OCI-LY3 (cell line): ENCODE measurements around the gene EFL1.

ENCODE experiments used
- H2AFZ ChIP-seq: fragments of 200-600, 300-600 bp; shearing (Covaris generic); 2 replicates; pipeline ENCODE4 v1.6.0; 2014; ENCODE audit warnings: antibody characterized with exemption, low read depth, low read length
- H3K27ac ChIP-seq: fragments of 200-600, 300-600 bp; sonication (generic); 2 replicates; pipeline ENCODE4 v1.5.1; 2014; ENCODE audit warnings: mild to moderate bottlenecking, low read length, moderate library complexity, mixed read lengths
- H3K27me3 ChIP-seq: fragments of 200-600, 300-600 bp; sonication (generic); 2 replicates; pipeline ENCODE4 v1.6.1; 2014; ENCODE audit warnings: low read depth, low read length, mixed read lengths
- H3K36me3 ChIP-seq: fragments of 200-600, 300-600 bp; sonication (generic); replicated peaks from 2 replicates; pipeline ENCODE3; 2014; ENCODE audit warnings: low read depth, low read length, mixed read lengths
- H3K4me1 ChIP-seq: fragments of 300-600, 200-600 bp; sonication (generic); 2 replicates; pipeline ENCODE4 v1.6.1; 2014; ENCODE audit warnings: low read length, mixed read lengths
- H3K4me2 ChIP-seq: fragments of 200-600, 300-600 bp; sonication (generic); 2 replicates; pipeline ENCODE4 v1.6.1; 2014; ENCODE audit warnings: low read length, mixed read lengths
- H3K4me3 ChIP-seq: fragments of 300-600, 200-600 bp; sonication (generic); 2 replicates; pipeline ENCODE4 v1.5.1; 2014; ENCODE audit warnings: antibody characterized with exemption, mild to moderate bottlenecking, low read length, moderate library complexity
- H3K79me2 ChIP-seq: fragments of 300-600, 200-600 bp; shearing (Covaris generic); 2 replicates; pipeline ENCODE4 v1.6.1; 2014; ENCODE audit warnings: mild to moderate bottlenecking, low read length, mixed read lengths
- H3K9ac ChIP-seq: fragments of 300-600, 200-600 bp; shearing (Covaris generic); 2 replicates; pipeline ENCODE4 v1.6.0; 2014; ENCODE audit warnings: mild to moderate bottlenecking, low read length, moderate library complexity
- H3K9me3 ChIP-seq: fragments of 200-600, 300-600 bp; shearing (Covaris generic); 2 replicates; pipeline ENCODE4 v1.6.1; 2014; ENCODE audit warnings: low read length, mixed read lengths; ENCODE audit not compliant: insufficient read depth
- H4K20me1 ChIP-seq: fragments of 200-600, 300-600 bp; sonication (generic); 2 replicates; pipeline ENCODE4 v1.6.1; 2016; ENCODE audit warnings: low read length, mixed read lengths; ENCODE audit not compliant: insufficient read depth
- EZH2phosphoT487 ChIP-seq: fragments of 200-600 bp; shearing (Covaris generic); IDR thresholded peaks from 2 replicates; pipeline ENCODE4 v1.6.1; 2018; ENCODE audit warnings: antibody characterized with exemption, mixed run types, low read depth
- TF ChIP-seq, protein P1 (sequence below): fragments of 200-600, 300-600 bp; sonication (generic); IDR thresholded peaks from 2 replicates; pipeline ENCODE4 v1.5.1; 2014; ENCODE audit warnings: antibody characterized with exemption, low read length, low read depth

EFL1 gene

DNA sequence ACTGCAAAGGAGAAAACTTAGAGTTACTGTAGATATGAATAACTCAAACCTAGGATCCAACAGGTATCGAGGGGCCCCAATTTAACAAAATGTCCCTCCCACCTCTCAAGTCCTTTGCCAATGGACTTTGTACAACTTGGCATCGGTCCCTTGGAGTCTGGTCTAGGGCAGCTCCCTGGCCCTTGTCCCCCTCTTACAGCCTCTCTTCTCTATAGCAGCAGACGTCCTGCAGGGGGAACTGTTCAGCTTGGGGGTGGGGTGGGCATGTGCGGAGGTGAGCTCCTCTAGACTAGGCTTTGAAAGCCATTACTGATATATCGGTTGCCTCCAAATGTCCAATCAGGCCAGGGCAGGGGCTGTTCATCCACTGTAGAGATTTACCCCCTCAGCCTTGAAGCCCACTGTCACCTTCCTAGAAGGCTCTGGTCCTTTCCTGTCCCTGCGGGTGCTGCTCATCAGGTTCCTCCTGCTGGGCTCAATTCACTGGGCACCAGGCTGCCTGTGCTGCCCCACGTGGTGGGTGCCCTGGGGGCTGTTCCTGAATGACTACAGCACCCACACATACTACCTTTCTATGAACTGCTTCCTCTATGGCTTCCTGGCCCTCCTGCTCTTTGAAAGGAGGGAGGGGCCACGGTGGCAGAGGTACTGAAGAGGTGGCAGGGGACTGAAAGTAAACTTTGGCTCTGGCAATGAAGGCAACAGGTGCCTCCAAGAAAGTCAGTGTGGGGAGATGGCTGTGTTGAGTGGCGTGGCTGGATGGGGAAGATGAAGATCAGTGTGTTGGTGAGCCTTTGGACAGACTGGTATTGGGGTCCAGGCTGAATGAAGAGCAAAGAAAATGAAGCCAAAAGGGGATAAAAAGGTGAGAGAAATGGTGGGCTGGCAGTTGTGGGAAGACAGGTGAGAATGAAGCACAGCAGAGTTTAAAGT lies 137.9 kb downstream of the EFL1 start:
- peaks cover 2% of the 10 kb centered on the region for H3K36me3 ChIP-seq

DNA sequence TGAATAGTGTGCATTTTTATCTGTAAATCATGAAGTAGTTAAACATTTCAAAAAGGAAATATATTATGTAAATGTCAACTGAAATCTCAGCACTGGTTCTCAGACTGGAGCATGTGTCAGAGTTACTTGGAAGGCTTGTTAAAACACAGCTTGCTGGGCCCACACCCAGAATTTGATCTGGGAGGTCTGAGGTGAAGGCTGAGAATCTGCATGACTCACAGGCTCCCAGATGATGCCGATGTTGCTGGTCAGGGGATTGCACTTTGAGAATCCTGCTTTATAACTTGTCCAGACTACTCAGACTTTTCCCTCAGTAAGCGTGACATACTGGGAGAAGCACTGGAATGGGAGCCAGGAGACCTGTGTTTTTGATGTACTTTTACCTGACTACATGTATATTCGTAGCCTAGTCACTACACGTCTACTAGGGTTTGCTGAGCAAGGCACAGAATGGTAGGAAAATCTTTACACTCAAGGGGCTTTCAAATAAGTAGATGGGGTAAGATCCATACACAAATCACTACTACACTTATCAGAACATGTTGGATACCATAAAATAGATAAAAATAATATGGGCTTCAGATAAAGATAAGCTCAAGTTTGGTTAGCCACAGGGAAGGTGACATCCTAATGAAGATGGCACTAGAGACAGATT lies 139.7 kb downstream of the EFL1 start:
- no peaks in the 10 kb centered on the region for H3K4me1 ChIP-seq
- H2AFZ ChIP-seq = no peak overlapping the region
- no peak overlapping the region for H3K4me3 ChIP-seq
- no peaks in the 10 kb centered on the region for H3K27me3 ChIP-seq
- no peaks in the 10 kb centered on the region for H3K79me2 ChIP-seq
- no peak overlapping the region for H3K9ac ChIP-seq
- no peak for TF ChIP-seq EZH2phosphoT487
- TF ChIP-seq, protein P1, sequence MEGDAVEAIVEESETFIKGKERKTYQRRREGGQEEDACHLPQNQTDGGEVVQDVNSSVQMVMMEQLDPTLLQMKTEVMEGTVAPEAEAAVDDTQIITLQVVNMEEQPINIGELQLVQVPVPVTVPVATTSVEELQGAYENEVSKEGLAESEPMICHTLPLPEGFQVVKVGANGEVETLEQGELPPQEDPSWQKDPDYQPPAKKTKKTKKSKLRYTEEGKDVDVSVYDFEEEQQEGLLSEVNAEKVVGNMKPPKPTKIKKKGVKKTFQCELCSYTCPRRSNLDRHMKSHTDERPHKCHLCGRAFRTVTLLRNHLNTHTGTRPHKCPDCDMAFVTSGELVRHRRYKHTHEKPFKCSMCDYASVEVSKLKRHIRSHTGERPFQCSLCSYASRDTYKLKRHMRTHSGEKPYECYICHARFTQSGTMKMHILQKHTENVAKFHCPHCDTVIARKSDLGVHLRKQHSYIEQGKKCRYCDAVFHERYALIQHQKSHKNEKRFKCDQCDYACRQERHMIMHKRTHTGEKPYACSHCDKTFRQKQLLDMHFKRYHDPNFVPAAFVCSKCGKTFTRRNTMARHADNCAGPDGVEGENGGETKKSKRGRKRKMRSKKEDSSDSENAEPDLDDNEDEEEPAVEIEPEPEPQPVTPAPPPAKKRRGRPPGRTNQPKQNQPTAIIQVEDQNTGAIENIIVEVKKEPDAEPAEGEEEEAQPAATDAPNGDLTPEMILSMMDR = no peak
- H3K36me3 ChIP-seq = no peaks in the 10 kb centered on the region
- H3K27ac ChIP-seq = no peak overlapping the region
- no peak overlapping the region for H3K4me2 ChIP-seq
- H4K20me1 ChIP-seq = no peaks in the 10 kb centered on the region
- H3K9me3 ChIP-seq = no peaks in the 10 kb centered on the region

More for the DNA sequence above, 137.9 kb downstream of the EFL1 start:
- H3K4me1 ChIP-seq = peaks cover 6% of the 10 kb centered on the region; the same call in 1 of the 2 replicates
- no peak overlapping the region for H3K4me2 ChIP-seq
- H4K20me1 ChIP-seq = no peaks in the 10 kb centered on the region
- H3K9me3 ChIP-seq = no peaks in the 10 kb centered on the region
- no peaks in the 10 kb centered on the region for H3K27me3 ChIP-seq
- no peak overlapping the region for H2AFZ ChIP-seq
- H3K79me2 ChIP-seq = no peaks in the 10 kb centered on the region
- no peak for TF ChIP-seq EZH2phosphoT487
- TF ChIP-seq, protein P1 = no peak
- H3K9ac ChIP-seq = no peak overlapping the region
- H3K27ac ChIP-seq = no peak overlapping the region
- H3K4me3 ChIP-seq = no peak overlapping the region

DNA sequence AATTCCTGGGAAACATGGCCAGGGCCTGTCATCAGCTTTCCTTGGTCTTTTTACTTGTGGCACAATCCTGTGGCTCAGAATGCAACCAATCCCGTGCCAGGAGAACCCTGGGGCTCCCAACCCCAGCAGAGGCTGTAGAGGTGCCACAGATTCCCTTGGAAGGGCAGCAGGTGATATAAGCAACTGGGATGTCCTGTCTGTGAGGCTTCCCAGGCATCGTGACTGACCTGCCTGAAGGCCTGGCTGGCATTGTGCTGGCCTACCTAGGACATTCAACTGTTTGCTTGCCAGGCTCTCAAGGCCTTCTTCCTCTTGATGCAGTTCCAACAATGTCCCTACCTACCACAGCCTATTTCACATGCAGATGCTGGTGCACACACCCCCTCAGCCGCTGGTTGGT lies 144.5 kb downstream of the EFL1 start:
- Histone ChIP-seq H3K9ac (no peak overlapping the region), H3K27ac (no peak overlapping the region), H3K4me1 (no peaks in the 10 kb centered on the region), H3K4me2 (no peak overlapping the region), H2AFZ (no peak overlapping the region), H4K20me1 (no peaks in the 10 kb centered on the region), H3K27me3 (no peaks in the 10 kb centered on the region), H3K4me3 (no peak overlapping the region), H3K9me3 (no peaks in the 10 kb centered on the region), H3K79me2 (no peaks in the 10 kb centered on the region), H3K36me3 (no peaks in the 10 kb centered on the region)
- no peak for TF ChIP-seq EZH2phosphoT487
- TF ChIP-seq, protein P1 = no peak

DNA sequence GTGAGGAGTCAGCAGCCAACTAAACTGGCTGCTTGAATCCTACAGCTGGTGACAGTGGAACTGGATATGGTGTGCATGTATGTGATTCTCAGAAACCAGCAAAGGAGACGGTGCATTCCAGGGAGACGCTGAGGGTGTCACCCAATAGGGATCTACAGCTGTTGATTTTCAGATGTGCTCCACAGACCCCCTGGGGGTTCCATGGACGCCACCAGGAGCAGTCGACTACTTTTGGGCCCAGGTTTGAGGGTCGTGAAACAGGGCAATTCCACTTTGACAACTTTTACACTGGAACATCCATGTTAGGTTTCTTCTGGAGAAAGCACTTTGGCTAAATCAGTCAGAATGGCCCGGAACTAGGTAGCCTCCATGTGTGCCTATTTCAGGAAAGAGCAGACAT lies 145.2 kb downstream of the EFL1 start:
- H3K4me2 ChIP-seq = no peak overlapping the region
- no peaks in the 10 kb centered on the region for H3K9me3 ChIP-seq
- no peak overlapping the region for H3K9ac ChIP-seq

More for the DNA sequence above, 145.2 kb downstream of the EFL1 start:
- H3K4me1 ChIP-seq = no peaks in the 10 kb centered on the region
- TF ChIP-seq, protein P1 = no peak
- no peak for TF ChIP-seq EZH2phosphoT487
- no peaks in the 10 kb centered on the region for H3K27me3 ChIP-seq
- H3K79me2 ChIP-seq = no peaks in the 10 kb centered on the region
- no peaks in the 10 kb centered on the region for H3K36me3 ChIP-seq
- H3K27ac ChIP-seq = no peak overlapping the region
- no peaks in the 10 kb centered on the region for H4K20me1 ChIP-seq
- no peak overlapping the region for H2AFZ ChIP-seq
- no peak overlapping the region for H3K4me3 ChIP-seq
